ENCODE results near the gene IL17B. TPM values are rescaled to one million over a fixed set of nuclear protein-coding genes. Genes with fewer than 3 reads are reported as not detected.

IL17B gene
- total and polyA plus RNA-seq, 12 donors, result 1.5 to 20.1 (median 2.9) TPM; not detected in 1

DNA sequence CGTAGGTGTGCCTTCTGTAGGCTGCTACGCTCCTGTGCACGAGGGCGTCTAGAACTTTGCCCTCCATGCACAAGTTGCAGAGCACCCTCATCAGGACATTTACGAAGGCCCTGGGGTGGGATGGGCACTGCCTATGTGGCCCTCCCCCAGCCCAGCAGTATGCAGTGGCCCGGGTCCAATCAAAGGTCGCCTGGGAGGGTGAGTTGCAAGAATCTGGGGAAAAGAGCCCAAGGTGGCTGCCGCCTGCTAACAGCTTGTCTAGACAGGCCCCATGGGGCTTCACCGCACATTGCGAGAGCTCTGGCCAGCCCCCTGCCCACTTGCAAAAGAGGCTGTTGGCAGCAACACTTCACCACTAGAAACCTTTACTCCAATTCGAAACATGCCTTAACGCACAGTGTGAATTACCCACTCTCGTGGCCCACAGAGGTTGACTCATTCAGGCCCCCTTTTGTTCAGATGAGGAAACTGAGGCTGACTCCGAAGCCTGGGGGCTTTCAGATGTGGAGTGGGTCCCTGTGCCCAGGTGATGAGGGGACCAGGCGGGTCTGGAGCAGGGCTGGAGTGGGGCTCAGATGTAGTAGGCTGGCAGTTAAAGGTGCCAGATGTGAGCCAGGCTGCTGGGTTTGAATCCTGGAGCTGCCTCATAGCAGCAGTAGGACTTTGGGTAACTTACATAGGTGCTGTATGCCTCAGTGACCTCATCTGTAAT is 31.8 kb upstream of the IL17B start:
- Histone ChIP-seq H3K36me3 (replicated peaks in 1 of 2) (no peaks in the 10 kb centered on the region), H3K27me3 (no peaks in the 10 kb centered on the region), H3K27ac (peak overlapping the region in 3 of 5 donors; percentile 6 to 53 (median 27)), H3K9me3 (replicated peaks in 1 of 3) (no peaks in the 10 kb centered on the region), H3K4me1 (replicated peaks in 1 of 2) (peaks cover under 1 to 10% of the 10 kb centered on the region in 2 donors), H3K4me3 (peak overlapping the region in 1 of 4 donors; percentile 55)
- TF ChIP-seq, protein P1, sequence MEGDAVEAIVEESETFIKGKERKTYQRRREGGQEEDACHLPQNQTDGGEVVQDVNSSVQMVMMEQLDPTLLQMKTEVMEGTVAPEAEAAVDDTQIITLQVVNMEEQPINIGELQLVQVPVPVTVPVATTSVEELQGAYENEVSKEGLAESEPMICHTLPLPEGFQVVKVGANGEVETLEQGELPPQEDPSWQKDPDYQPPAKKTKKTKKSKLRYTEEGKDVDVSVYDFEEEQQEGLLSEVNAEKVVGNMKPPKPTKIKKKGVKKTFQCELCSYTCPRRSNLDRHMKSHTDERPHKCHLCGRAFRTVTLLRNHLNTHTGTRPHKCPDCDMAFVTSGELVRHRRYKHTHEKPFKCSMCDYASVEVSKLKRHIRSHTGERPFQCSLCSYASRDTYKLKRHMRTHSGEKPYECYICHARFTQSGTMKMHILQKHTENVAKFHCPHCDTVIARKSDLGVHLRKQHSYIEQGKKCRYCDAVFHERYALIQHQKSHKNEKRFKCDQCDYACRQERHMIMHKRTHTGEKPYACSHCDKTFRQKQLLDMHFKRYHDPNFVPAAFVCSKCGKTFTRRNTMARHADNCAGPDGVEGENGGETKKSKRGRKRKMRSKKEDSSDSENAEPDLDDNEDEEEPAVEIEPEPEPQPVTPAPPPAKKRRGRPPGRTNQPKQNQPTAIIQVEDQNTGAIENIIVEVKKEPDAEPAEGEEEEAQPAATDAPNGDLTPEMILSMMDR (IDR thresholded peaks at IDR 0.05), result no peak
- no peak for TF ChIP-seq POLR2A (IDR thresholded peaks at IDR 0.05)
- WGBS, 4 donors, result 66 to 79% (median 72%) methylated on average over 10 to 15 of the region's 15 CpGs
- peak in 1 of 7 donors; percentile 15 for DNase-seq
- intact Hi-C loops (cut with DNase I), result no loop called here

DNA sequence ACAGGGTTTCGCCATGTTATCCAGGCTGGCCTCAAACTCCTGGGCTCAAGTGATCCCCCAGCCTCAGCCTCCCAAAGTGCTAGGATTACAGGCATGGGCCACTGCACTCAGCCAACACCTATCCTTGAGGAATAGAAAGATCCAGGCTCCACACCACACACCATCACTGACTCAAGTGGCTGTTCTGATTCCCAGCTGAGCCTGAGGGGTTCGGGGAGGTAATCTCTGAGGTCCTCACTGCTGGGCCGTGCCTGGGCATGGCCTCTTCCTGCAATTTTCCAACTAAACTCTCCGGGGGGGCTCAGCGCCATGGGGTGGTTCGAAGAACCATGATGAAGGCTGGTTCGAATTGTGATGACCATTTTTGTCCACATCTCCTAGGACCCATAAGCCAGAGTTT is 31.0 kb upstream of the IL17B start:
- DNase-seq, result peak in 1 of 7 donors; percentile 1
- Histone ChIP-seq H3K36me3 (replicated peaks in 1 of 2) (no peaks in the 10 kb centered on the region), H3K4me1 (replicated peaks in 1 of 2) (peaks cover 9 to 14% of the 10 kb centered on the region in 2 donors), H3K27ac (peak overlapping the region in 3 of 5 donors; percentile 6 to 76 (median 73)), H3K27me3 (no peaks in the 10 kb centered on the region), H3K4me3 (peak overlapping the region in 1 of 4 donors; percentile 55), H3K9me3 (replicated peaks in 1 of 3) (no peaks in the 10 kb centered on the region)
- intact Hi-C loops (cut with DNase I), result no loop called here
- TF ChIP-seq, protein P1 (IDR thresholded peaks at IDR 0.05), result no peak
- no peak for TF ChIP-seq POLR2A (IDR thresholded peaks at IDR 0.05)
- WGBS, 4 donors, result 80 to 86% (median 82%) methylated on average over 7 of the region's 7 CpGs

DNA sequence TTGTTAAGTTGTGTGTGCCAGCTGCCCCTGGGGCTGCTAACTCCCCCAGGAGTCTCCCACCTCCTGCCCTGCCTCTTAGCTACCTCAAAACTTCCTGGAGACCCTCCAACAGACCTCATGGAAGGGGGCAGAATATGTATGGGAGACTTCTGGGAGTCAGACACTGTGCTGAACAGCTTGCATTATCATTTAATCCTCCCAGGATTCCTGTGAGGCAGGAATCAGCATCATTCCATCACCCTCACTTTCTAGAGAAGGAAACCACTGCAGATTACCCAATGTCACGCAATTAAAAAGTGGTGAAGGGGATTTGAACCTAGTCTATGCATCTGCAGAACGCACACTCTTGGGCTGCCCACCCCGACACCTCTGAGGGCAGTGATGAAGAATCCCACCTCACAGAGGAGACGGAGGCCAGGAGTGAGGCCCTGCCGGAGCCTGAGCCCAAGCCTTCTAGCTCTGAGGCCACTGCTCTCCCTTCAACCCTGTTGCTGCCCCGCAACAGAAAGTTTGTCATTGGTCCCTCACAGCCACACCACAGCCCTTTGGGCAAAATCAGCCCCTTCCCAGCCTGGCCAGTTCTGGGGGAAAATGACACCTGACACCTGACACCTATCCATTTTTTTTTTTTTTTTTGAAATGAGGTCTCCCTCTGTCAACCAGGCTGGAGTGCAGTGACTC is 30.3 kb upstream of the IL17B start:
- peak overlapping the region in 2 of 5 donors; percentile 76 to 92 for H3K27ac ChIP-seq

More for the DNA sequence above, 30.3 kb upstream of the IL17B start:
- TF ChIP-seq, protein P1 (IDR thresholded peaks at IDR 0.05), result no peak
- no peak for TF ChIP-seq POLR2A (IDR thresholded peaks at IDR 0.05)
- H3K27me3 ChIP-seq, result no peaks in the 10 kb centered on the region
- intact Hi-C loops (cut with DNase I), result no loop called here
- H3K4me1 ChIP-seq (replicated peaks in 1 of 2), result peaks cover 16 to 21% of the 10 kb centered on the region in 2 donors
- H3K4me3 ChIP-seq, result peak overlapping the region in 1 of 4 donors; percentile 55
- no peaks in the 10 kb centered on the region for H3K36me3 ChIP-seq (replicated peaks in 1 of 2)
- H3K9me3 ChIP-seq (replicated peaks in 1 of 3), result no peaks in the 10 kb centered on the region
- 81 to 94% (median 86%) methylated on average over 2 to 6 of the region's 6 CpGs for WGBS, 4 donors
- peak in 1 of 7 donors; percentile 5 for DNase-seq

All from adrenal gland (tissue), 12 donors.